Activated CD8-positive, alpha-beta memory T cell treated with anti-CD3 and anti-CD28 coated beads for 24 hours (primary cell): ENCODE data around the gene GABRR2.
A peak's percentile ranks its signal among the peaks of the same experiment; 100 is the strongest.

Experiments
- DNase-seq: peaks from one replicate; pipeline ENCODE4 v3.0.0-alpha.2; 2020

The GABRR2 gene

GRCh38 chr6:89315249-89315885 lies at the start of gene GABRR2:
Gene GABRR2 (minus strand): TSS chr6:89315299. CDS start chr6:89315165, 134 bp downstream.
- DNase-seq: no peak

GRCh38 chr6:89364586-89364985 lies 49.5 kb upstream of the GABRR2 start:
- DNase-seq: no peak

- DNase-seq: no peak
Measured at GRCh38 chr6:89361171-89361570, 46.1 kb upstream of the GABRR2 start.

- DNase-seq: no peak
Measured at GRCh38 chr6:89360415-89360999, 45.4 kb upstream of the GABRR2 start.

DNA sequence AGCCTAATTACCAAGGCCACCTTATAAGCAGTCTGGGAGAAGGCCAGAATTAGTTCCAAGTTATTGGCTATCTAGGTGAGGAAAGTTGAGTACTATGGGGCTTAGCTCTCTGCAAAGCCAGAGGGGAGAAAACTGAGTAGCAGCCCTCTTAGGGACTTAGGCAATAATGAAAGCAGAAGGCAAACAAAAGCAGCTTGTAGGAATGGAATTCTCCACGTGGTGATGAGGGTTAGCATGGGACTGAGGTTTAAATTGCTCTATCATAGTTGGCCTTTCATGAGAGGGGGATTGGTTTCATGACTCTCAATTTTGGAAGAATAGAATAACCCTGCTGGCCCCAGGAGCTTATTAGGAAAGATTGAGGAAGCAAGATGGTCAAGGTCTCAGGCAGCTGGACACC lies 44.5 kb upstream of the GABRR2 start:
- no peak for DNase-seq

DNA sequence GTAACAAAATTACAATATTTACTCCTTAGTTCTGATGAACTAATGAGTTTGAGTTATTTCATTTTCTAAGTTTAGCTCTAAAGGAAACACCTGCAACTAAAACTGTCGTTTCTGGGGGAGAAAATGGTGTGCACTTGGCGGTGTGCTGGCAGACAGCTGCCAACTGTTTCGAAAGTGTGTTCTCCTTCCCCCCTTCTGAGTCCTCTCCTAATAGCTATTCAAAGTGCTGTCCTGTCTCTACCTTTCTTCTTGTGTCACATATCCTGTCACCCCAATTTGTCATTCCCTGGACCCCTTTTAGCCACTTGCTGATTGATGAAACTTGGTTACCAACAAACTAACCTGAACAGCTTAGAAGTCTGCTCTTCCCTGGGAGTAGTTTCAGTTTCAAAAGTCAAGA lies 42.3 kb upstream of the GABRR2 start:
- DNase-seq: no peak

DNA sequence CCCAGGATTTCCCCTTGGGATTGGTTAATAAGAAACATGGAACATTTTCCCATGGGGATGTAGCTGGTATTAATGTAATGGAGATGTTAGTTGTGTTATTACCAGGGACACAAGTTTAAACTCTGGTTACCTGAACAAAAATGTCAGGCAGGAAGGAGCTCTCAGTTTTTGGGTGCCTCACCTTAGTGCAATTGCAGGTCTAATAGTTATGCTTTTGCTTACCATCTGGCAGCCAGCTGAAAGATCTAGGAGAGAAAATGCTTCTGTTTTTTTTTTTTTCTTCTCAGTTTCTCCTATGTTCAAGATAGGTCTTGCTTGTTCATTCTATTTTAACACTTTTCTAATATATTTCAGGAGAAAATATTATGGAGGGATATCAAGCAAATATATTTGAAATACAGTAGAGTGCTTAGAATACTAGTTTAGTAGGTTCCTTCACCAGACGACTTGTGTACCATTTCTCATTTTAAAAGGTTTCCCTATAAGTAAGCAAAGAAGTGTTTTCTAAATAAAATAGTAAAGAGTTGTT lies 41.6 kb upstream of the GABRR2 start:
- no peak for DNase-seq

GRCh38 chr6:89355511-89356194 lies 40.6 kb upstream of the GABRR2 start:
- no peak for DNase-seq

- no peak for DNase-seq
Measured at GRCh38 chr6:89353702-89354392, 38.7 kb upstream of the GABRR2 start.

- no peak for DNase-seq
Measured at GRCh38 chr6:89353118-89353556, 38.0 kb upstream of the GABRR2 start.

GRCh38 chr6:89352278-89353117 lies 37.4 kb upstream of the GABRR2 start, which contains the start of gene UBE2J1:
Gene UBE2J1 (minus strand): TSS chr6:89352722. CDS start chr6:89352569, 153 bp downstream.
- peak; percentile 90 for DNase-seq

DNA sequence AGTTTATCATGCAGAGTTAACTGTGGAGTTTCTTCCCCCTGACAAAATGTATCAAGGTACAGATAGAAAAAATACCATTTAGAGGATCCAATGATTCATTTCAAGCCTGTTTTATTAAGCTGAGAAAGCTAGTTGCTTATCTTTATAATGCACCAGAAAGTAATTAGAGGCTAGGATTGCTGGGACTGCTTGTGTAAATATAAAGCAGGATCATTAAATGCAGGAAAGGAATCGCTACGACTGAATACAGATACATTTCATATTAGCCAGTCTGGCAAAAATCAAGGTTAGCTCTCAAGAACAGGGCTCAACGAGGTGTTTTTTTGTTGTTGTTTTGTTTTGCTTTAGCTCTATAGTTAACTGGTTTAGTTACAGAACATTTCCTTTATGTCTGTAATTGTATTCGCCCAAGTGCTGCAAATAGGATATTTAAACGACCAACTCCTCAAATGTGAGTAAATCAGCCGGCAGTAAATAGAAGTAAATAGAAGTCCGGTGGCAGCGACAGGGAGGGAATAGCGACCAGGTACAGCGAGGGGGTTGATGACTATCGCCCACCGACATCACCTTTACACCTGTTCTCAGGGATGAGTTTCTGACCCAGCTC lies 36.7 kb upstream of the GABRR2 start:
- DNase-seq: no peak

GRCh38 chr6:89350281-89350966 lies 35.3 kb upstream of the GABRR2 start:
- no peak for DNase-seq

GRCh38 chr6:89348372-89348771 lies 33.3 kb upstream of the GABRR2 start:
- DNase-seq: no peak

- DNase-seq: no peak
Measured at GRCh38 chr6:89347825-89348224, 32.7 kb upstream of the GABRR2 start.

GRCh38 chr6:89346433-89346832 lies 31.3 kb upstream of the GABRR2 start:
- DNase-seq: no peak

- DNase-seq: no peak
Measured at GRCh38 chr6:89339565-89339964, 24.5 kb upstream of the GABRR2 start.

- no peak for DNase-seq
Measured at GRCh38 chr6:89335164-89335563, 20.1 kb upstream of the GABRR2 start.

GRCh38 chr6:89330910-89331309 lies 15.8 kb upstream of the GABRR2 start:
- DNase-seq: no peak

GRCh38 chr6:89328976-89329375 lies 13.9 kb upstream of the GABRR2 start:
- no peak for DNase-seq

GRCh38 chr6:89324304-89324703 lies 9.2 kb upstream of the GABRR2 start:
- no peak for DNase-seq
